Fibroblast of the aortic adventitia (primary cell): ENCODE measurements around the gene ACAP1. TPM values are rescaled to one million over a fixed set of nuclear protein-coding genes. Genes with fewer than 3 reads are reported as not detected.

Experiments used
- DNase-seq: peaks from one replicate; pipeline ENCODE4 v3.0.0-alpha.2; 2010; ENCODE audit warnings: low read depth
- H3K4me3 ChIP-seq: 2 replicates; pipeline ENCODE4 v1.5.1; 2011; ENCODE audit warnings: low read depth, mild to moderate bottlenecking, control low read depth, low read length, moderate library complexity
- CTCF ChIP-seq: IDR thresholded peaks from 2 replicates; pipeline ENCODE4 v1.5.1; 2011; ENCODE audit warnings: mild to moderate bottlenecking, low read length, control low read depth, inconsistent platforms; ENCODE audit not compliant: insufficient read depth
- total RNA-seq: library from RNA; depleted of rRNA; stranded (reverse); fragments of >200 nt; gene quantifications from 2 replicates; pipeline ENCODE4 v1.2.3, GENCODE V29; 2012; ENCODE audit warnings: low replicate concordance

Gene ACAP1
- total RNA-seq, 1 donor: 0.72 TPM

DNA sequence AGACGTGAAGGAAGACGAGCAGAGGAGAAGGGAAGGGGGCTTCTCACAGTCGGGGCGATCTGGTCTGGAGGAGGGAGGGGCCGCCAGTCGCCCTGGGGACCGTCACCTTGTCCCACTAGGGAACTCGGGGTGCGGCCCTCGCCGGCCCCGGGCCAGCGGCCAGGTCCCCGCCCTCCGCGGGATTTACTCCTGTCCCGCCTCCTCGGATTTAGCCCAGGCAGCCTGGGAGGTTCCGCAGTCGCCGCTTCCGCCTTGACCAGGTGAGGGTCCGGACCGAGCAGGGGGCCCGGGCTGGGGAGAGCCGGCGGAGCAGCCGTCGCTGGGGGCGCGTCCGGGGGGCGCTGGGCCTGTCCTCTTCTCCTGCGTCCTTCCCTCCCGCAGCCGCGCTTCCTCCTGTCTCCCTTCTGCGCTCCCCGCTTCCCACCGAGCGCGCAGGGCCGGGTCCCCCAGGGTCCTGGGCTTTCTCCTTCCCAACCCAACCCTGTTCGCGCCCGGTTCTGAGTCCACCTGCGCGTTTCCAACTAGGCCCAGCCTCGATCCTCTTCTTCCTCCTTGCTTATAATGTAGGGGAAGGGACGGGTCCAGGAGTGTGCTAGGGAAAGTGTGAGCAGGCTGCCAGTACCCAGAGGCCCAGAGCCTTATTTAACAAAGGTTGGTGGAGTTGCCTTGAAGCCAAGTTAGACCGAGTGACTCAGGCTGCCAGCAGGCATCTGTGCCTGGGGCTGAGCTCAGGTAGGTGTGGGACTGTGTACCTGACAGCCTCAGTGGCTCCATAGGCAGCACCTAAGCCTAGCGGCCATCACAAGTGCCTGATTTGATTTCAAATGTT, 44.7 kb downstream of the ACAP1 start, which contains the start of gene TNK1:
TNK1 (plus strand) TSS at position 235 of the 829 bp plus-strand sequence. CDS start 1,838 bp downstream, outside the sequence.
- DNase-seq: no peak
- peak within 1 kb of the TSS; percentile 25 for H3K4me3 ChIP-seq
- TF ChIP-seq CTCF: no peak

GRCh38 chr17:7382901-7383300, 46.6 kb downstream of the ACAP1 start:
- no peak overlapping the region for H3K4me3 ChIP-seq
- TF ChIP-seq CTCF: no peak
- DNase-seq: no peak

DNA sequence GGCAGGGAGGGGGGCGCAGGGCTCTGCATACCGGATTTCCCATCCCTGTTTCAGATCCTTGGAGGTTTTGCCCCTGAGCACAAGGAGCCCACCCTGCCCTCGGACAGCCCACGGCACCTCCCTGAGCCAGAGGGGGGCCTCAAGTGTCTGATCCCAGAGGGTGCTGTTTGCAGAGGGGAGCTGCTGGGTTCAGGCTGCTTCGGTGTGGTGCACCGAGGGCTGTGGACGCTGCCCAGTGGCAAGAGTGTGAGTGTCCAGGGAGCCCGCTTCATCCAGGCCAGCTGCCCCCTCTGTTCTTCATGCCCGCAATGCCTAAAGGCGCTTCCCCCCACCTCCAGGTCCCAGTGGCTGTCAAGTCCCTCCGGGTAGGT, 47.0 kb downstream of the ACAP1 start:
- no peak overlapping the region for H3K4me3 ChIP-seq
- DNase-seq: no peak
- TF ChIP-seq CTCF: no peak

DNA sequence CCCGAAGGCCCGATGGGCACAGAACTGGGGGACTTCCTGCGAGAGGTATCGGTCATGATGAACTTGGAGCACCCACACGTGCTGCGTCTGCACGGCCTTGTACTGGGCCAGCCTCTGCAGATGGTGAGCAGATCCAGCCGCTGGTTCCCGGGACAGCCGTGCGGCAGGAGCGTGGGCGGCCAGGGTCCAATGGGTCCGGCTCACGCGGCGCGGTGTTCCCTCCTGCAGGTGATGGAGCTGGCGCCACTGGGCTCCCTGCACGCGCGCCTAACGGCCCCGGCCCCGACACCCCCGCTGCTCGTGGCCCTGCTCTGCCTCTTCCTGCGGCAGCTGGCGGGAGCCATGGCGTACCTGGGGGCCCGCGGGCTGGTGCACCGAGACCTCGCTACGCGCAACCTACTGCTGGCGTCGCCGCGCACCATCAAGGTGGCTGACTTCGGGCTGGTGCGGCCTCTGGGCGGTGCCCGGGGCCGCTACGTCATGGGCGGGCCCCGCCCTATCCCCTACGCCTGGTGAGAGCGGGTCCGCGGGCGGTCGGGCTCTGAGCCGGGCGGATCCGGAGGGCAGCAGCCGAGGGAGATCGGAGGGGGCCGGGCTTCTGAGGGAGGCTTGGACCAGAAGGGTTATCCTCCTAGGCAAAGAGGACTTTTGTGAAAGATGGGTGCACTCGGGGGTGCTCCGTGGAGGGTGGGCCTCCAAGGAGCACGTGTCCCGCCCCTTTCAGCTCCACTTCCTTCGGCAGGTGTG, 47.6 kb downstream of the ACAP1 start:
- DNase-seq: no peak
- H3K4me3 ChIP-seq: peak overlapping the region; percentile 52
- no peak for TF ChIP-seq CTCF

DNA sequence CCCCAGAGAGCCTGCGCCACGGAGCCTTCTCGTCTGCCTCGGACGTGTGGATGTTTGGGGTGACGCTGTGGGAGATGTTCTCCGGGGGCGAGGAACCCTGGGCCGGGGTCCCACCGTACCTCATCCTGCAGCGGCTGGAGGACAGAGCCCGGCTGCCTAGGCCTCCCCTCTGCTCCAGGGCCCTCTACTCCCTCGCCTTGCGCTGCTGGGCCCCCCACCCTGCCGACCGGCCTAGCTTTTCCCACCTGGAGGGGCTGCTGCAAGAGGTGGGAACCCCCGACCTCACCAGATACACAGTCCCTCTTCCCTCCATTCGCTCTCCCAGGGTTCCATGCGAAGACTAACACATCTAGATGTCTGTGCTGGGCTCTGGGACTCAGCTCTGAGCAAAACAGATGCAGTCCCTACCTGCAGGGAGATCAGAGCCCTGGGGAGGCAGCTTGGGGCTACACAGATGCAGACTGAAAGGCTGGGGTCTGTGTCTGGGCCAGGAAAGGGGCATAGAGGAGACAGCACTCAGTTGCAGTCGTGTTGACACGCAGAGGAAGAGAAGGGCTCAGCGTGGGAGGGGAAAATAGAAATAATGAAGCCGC, 48.3 kb downstream of the ACAP1 start:
- TF ChIP-seq CTCF: no peak
- DNase-seq: no peak
- no peak overlapping the region for H3K4me3 ChIP-seq

- no peak for DNase-seq
- no peak overlapping the region for H3K4me3 ChIP-seq
- no peak for TF ChIP-seq CTCF
Observed at GRCh38 chr17:7388856-7389255, 52.5 kb downstream of the ACAP1 start.
